Prostate gland (tissue), 2 donors: Measurements from ENCODE around the gene HSPG2.

Source experiments
- POLR2A ChIP-seq: fragments of 450-650 bp; IDR thresholded peaks from one replicate; pipeline ENCODE4 v1.6.1; 2016; ENCODE audit warnings: antibody characterized with exemption, mild to moderate bottlenecking
- POLR2AphosphoS5 ChIP-seq: sonication (generic); formaldehyde crosslinking; IDR thresholded peaks from one replicate; pipeline ENCODE4 v1.6.1; 2017; ENCODE audit warnings: antibody characterized with exemption
- TF ChIP-seq, protein P1 (sequence below), 4 experiments: fragments of 200-600 bp in 2 of 4; fragments of 450-650 bp in 2 of 4; sonication (generic) in 2 of 4; IDR thresholded peaks; 1 replicate in 3 of 4; 2 replicates in 1 of 4; pipeline ENCODE4 v1.5.1; 2016 to 2019; ENCODE audit warnings: antibody characterized with exemption in 4 of 4, mild to moderate bottlenecking in 2 of 4, moderate library complexity in 2 of 4

DNA sequence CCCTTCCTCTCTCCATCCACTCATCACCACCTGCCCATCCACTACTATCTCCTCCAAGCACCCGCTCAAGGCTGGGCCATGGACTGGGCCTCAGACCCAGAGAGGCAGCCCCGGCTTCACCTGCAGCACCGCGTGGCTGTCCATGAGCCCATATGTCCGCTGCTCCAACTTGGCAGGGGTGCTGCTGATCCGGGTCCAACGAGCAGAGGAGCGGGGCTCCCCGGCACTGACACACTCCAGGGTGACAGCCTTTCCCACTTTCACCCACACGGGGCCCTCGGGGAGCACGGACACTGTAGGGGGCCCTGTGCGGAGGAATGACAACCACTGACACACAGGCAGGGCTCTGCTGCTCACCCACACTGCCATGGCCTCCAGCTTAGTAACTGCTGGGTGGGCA, 96.1 kb downstream of the HSPG2 start:
- no peak for TF ChIP-seq POLR2AphosphoS5
- TF ChIP-seq, protein P1, sequence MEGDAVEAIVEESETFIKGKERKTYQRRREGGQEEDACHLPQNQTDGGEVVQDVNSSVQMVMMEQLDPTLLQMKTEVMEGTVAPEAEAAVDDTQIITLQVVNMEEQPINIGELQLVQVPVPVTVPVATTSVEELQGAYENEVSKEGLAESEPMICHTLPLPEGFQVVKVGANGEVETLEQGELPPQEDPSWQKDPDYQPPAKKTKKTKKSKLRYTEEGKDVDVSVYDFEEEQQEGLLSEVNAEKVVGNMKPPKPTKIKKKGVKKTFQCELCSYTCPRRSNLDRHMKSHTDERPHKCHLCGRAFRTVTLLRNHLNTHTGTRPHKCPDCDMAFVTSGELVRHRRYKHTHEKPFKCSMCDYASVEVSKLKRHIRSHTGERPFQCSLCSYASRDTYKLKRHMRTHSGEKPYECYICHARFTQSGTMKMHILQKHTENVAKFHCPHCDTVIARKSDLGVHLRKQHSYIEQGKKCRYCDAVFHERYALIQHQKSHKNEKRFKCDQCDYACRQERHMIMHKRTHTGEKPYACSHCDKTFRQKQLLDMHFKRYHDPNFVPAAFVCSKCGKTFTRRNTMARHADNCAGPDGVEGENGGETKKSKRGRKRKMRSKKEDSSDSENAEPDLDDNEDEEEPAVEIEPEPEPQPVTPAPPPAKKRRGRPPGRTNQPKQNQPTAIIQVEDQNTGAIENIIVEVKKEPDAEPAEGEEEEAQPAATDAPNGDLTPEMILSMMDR (IDR thresholded peaks at IDR 0.05): no peak
- TF ChIP-seq POLR2A: no peak
